ENCODE data around the gene CACNA2D2.

Gene CACNA2D2

DNA sequence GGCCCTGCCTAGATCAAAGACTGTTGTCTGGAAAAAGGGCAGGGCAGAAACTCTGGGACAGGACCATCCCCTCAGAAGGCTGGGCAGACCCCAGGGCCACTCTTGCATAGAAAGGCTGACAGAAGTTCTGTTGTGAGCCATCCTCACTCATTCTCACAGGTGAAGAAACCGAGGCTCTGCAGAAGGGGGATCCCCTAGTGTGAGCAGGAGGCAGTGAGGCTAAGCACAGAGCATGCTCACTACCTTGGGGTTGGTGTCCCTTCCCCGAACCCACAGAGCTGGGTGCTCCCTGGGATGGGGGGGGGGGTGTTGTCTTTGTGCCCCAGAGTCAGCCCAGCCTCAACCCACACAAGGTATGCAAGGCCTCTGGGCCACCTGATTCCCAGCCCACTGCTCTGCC lies 93.2 kb downstream of the CACNA2D2 start:
- Histone ChIP-seq H3K4me1 (ENCODE audit: control insufficient read depth in 5 of 5, insufficient read depth in 5 of 5, low read length in 5 of 5) (no peaks in the 10 kb centered on the region), H3K27me3 (ENCODE audit: control insufficient read depth in 5 of 5, insufficient read depth in 4 of 5, low read length in 5 of 5) (peaks cover 0 to 3% (median 0%) of the 10 kb centered on the region in 5 donors), H3K36me3 (ENCODE audit: control insufficient read depth in 5 of 5, insufficient read depth in 5 of 5, low read length in 5 of 5) (no peaks in the 10 kb centered on the region), H3K27ac (ENCODE audit: low read depth, low read length) (no peak overlapping the region), H3K4me3 (ENCODE audit: low read depth in 1 of 5, low read length in 5 of 5) (no peak overlapping the region), H3K9ac (ENCODE audit: low read length in 5 of 5) (no peak overlapping the region), H3K9me3 (ENCODE audit: control insufficient read depth in 5 of 5, low read length in 5 of 5) (no peaks in the 10 kb centered on the region)

DNA sequence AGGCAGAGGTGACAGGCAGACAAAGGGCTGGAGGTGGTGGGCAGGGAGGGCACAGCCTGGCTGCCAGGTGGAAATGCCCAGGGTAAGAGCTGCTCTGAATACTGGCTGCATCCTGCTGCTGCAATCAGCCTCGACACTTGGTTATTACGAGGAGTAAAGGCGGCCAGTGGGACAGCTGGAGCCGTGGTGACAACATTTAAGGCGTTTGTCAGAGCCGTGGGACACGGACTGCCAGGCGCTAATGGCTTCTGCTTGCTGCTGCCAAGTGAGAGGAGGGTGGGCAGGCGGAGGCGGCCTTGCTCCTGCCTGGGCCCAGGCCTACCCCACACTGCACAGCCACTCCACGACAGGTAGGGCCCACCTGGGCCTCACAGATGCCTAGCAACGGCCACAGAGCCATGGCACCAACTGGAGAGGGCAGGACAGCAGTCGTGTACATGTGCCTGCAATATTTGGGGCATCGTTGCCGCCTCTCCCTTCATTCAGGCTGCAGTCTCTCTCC lies 94.9 kb downstream of the CACNA2D2 start:
- H3K4me3 ChIP-seq (ENCODE audit: low read depth in 1 of 5, low read length in 5 of 5): no peak overlapping the region
- H3K27ac ChIP-seq (ENCODE audit: low read depth, low read length): no peak overlapping the region
- H3K4me1 ChIP-seq (ENCODE audit: control insufficient read depth in 5 of 5, insufficient read depth in 5 of 5, low read length in 5 of 5): no peaks in the 10 kb centered on the region
- H3K9ac ChIP-seq (ENCODE audit: low read length in 5 of 5): no peak overlapping the region
- peaks cover 0 to 3% (median 0%) of the 10 kb centered on the region in 5 donors for H3K27me3 ChIP-seq (ENCODE audit: control insufficient read depth in 5 of 5, insufficient read depth in 4 of 5, low read length in 5 of 5)
- no peaks in the 10 kb centered on the region for H3K9me3 ChIP-seq (ENCODE audit: control insufficient read depth in 5 of 5, low read length in 5 of 5)
- no peaks in the 10 kb centered on the region for H3K36me3 ChIP-seq (ENCODE audit: control insufficient read depth in 5 of 5, insufficient read depth in 5 of 5, low read length in 5 of 5)

DNA sequence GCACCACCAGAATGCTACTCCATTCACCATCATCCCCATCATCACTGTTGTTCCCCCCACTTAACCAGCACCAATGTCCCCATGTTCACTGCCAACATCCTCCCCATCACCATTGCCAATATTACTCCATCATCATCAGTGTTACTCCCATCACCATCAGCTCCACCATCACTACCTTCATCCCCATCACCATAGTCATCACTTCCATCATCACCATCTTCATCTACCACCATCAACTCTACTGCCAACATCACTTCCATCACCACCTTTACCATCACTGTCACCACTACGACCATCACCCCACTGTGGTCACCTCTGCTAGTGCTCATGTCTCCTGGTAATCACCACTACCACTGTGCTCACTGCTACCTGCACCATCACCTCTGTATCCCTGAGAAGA lies 96.9 kb downstream of the CACNA2D2 start:
- Histone ChIP-seq H3K36me3 (ENCODE audit: control insufficient read depth in 5 of 5, insufficient read depth in 5 of 5, low read length in 5 of 5) (no peaks in the 10 kb centered on the region), H3K4me3 (ENCODE audit: low read depth in 1 of 5, low read length in 5 of 5) (no peak overlapping the region), H3K27me3 (ENCODE audit: control insufficient read depth in 5 of 5, insufficient read depth in 4 of 5, low read length in 5 of 5) (peaks cover 0 to 3% (median 0%) of the 10 kb centered on the region in 5 donors), H3K4me1 (ENCODE audit: control insufficient read depth in 5 of 5, insufficient read depth in 5 of 5, low read length in 5 of 5) (peaks cover 0 to 10% (median 7%) of the 10 kb centered on the region in 5 donors), H3K9ac (ENCODE audit: low read length in 5 of 5) (no peak overlapping the region), H3K9me3 (ENCODE audit: control insufficient read depth in 5 of 5, low read length in 5 of 5) (no peaks in the 10 kb centered on the region), H3K27ac (ENCODE audit: low read depth, low read length) (no peak overlapping the region)

DNA sequence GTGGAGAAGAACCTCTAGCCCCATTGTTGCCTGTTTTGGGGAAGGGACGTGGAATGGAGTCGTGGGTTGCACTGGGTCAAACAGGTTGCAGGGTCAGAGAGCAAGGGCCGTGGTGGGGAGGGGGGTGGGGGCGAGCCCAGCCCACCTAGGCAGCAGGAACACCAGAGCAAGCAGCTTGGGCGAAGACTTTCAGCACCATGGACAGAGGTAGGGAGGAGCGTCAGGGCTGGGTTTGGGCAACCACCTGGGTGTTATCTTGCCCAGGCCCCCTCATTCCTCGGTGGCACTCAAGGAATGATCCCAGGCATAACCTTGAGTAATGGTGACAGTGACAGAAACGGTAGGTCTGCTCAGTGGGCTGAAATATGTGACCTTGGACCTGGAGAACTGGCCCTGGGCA lies 98.2 kb downstream of the CACNA2D2 start:
- no peak overlapping the region for H3K27ac ChIP-seq (ENCODE audit: low read depth, low read length)
- no peak overlapping the region for H3K9ac ChIP-seq (ENCODE audit: low read length in 5 of 5)
- peaks cover 0 to 18% (median 14%) of the 10 kb centered on the region in 5 donors for H3K4me1 ChIP-seq (ENCODE audit: control insufficient read depth in 5 of 5, insufficient read depth in 5 of 5, low read length in 5 of 5)
- peaks cover 0 to 3% (median 0%) of the 10 kb centered on the region in 5 donors for H3K27me3 ChIP-seq (ENCODE audit: control insufficient read depth in 5 of 5, insufficient read depth in 4 of 5, low read length in 5 of 5)
- H3K9me3 ChIP-seq (ENCODE audit: control insufficient read depth in 5 of 5, low read length in 5 of 5): no peaks in the 10 kb centered on the region
- H3K36me3 ChIP-seq (ENCODE audit: control insufficient read depth in 5 of 5, insufficient read depth in 5 of 5, low read length in 5 of 5): no peaks in the 10 kb centered on the region
- no peak overlapping the region for H3K4me3 ChIP-seq (ENCODE audit: low read depth in 1 of 5, low read length in 5 of 5)

DNA sequence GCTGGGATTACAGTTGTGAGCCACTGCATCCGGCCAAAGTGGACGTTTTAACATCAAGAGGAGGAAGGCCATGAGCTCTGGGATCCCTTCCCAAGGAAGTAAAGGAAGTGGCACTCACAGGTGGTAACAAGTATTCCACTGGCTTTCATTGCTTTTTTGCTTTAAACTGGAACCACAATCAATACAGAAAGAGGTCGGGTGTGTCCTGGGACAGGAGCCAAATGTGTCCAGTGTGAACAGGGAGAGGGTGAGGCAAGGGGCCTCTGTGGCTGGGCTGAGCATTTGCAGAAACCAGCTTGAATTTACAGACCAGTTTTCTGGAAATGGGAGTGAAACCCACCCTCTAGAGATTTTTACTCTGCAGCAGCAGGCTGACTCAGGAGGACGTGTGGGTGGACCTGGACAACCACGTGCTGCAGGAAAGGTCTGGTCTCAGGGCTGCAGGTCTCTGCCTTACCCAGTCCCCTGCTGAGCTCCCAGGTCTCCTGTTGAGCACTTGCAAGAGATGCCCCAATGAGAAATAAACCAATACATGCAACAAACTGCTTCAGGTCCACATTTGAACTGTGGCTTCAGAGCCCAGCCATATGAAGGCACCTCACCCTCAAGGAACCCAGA lies 101.3 kb downstream of the CACNA2D2 start:
- H3K27ac ChIP-seq (ENCODE audit: low read depth, low read length): no peak overlapping the region
- no peak overlapping the region for H3K9ac ChIP-seq (ENCODE audit: low read length in 5 of 5)
- no peak overlapping the region for H3K4me3 ChIP-seq (ENCODE audit: low read depth in 1 of 5, low read length in 5 of 5)
- H3K36me3 ChIP-seq (ENCODE audit: control insufficient read depth in 5 of 5, insufficient read depth in 5 of 5, low read length in 5 of 5): no peaks in the 10 kb centered on the region
- peaks cover 0 to 18% (median 14%) of the 10 kb centered on the region in 5 donors for H3K4me1 ChIP-seq (ENCODE audit: control insufficient read depth in 5 of 5, insufficient read depth in 5 of 5, low read length in 5 of 5)
- no peaks in the 10 kb centered on the region for H3K27me3 ChIP-seq (ENCODE audit: control insufficient read depth in 5 of 5, insufficient read depth in 4 of 5, low read length in 5 of 5)
- no peaks in the 10 kb centered on the region for H3K9me3 ChIP-seq (ENCODE audit: control insufficient read depth in 5 of 5, low read length in 5 of 5)

DNA sequence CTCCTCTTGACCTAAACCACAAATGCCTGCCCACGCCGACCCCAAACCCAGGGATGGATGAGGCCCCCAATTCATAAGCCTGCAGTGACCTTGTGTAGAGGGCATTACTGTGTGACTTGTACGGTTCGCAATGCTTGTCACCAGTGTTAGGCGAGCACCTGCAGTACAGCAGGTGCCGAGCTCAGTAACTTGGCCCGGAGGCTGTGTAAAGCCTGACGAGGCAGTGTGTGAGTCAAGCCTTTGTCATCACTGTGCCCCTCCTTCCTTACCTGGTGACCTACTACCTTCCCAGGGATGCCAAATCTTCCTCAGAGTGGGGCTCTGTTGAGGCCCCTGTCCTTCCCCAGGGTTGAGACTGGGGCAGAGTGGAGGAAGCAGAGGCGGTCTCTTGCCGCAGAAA lies 106.9 kb downstream of the CACNA2D2 start:
- no peak overlapping the region for H3K27ac ChIP-seq (ENCODE audit: low read depth, low read length)
- H3K9me3 ChIP-seq (ENCODE audit: control insufficient read depth in 5 of 5, low read length in 5 of 5): no peaks in the 10 kb centered on the region
- H3K36me3 ChIP-seq (ENCODE audit: control insufficient read depth in 5 of 5, insufficient read depth in 5 of 5, low read length in 5 of 5): no peaks in the 10 kb centered on the region
- no peak overlapping the region for H3K9ac ChIP-seq (ENCODE audit: low read length in 5 of 5)
- no peaks in the 10 kb centered on the region for H3K27me3 ChIP-seq (ENCODE audit: control insufficient read depth in 5 of 5, insufficient read depth in 4 of 5, low read length in 5 of 5)
- no peak overlapping the region for H3K4me3 ChIP-seq (ENCODE audit: low read depth in 1 of 5, low read length in 5 of 5)
- H3K4me1 ChIP-seq (ENCODE audit: control insufficient read depth in 5 of 5, insufficient read depth in 5 of 5, low read length in 5 of 5): peaks cover 0 to 22% (median 7%) of the 10 kb centered on the region in 5 donors

DNA sequence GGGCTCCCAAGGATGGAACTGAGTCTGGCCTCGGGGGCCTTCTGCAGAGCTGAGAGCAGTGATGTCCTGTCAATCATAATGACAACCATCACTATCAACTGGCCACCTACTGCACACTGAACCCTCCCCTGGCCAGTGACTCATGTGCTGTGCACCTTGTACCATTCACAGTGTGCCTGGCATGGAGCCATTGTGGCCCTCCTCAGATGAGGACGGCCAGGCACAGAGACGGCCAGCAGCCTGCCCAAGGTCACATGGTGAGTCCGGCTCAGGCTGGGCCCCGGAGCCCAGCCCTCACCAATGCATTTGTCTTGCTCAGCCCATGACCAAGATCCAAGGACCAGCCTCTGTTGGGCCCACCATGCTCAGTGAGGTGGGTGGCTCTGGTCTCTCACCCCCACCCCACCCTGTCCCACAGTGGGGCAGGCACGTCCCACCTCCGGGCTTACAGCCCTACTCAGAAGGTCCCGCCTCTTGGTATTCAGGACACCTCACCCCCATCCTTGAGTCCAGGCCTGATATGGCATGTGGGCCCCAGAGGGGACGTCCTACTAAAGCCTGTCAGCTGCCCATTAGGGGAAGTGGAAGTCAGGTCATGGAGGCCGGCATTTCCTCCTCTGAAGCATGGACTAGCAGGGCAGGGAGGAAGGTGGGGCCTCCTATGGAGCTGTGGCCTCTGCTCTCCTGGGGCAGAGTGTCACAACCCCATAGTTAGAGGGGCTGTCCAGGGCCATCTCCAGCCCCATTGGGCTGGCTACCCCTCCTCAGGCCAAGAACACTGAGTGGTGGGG lies 108.2 kb downstream of the CACNA2D2 start:
- no peak overlapping the region for H3K27ac ChIP-seq (ENCODE audit: low read depth, low read length)
- H3K9ac ChIP-seq (ENCODE audit: low read length in 5 of 5): no peak overlapping the region
- H3K27me3 ChIP-seq (ENCODE audit: control insufficient read depth in 5 of 5, insufficient read depth in 4 of 5, low read length in 5 of 5): no peaks in the 10 kb centered on the region
- H3K4me1 ChIP-seq (ENCODE audit: control insufficient read depth in 5 of 5, insufficient read depth in 5 of 5, low read length in 5 of 5): peaks cover 0 to 24% (median 12%) of the 10 kb centered on the region in 5 donors
- no peaks in the 10 kb centered on the region for H3K36me3 ChIP-seq (ENCODE audit: control insufficient read depth in 5 of 5, insufficient read depth in 5 of 5, low read length in 5 of 5)
- H3K4me3 ChIP-seq (ENCODE audit: low read depth in 1 of 5, low read length in 5 of 5): no peak overlapping the region
- no peaks in the 10 kb centered on the region for H3K9me3 ChIP-seq (ENCODE audit: control insufficient read depth in 5 of 5, low read length in 5 of 5)

DNA sequence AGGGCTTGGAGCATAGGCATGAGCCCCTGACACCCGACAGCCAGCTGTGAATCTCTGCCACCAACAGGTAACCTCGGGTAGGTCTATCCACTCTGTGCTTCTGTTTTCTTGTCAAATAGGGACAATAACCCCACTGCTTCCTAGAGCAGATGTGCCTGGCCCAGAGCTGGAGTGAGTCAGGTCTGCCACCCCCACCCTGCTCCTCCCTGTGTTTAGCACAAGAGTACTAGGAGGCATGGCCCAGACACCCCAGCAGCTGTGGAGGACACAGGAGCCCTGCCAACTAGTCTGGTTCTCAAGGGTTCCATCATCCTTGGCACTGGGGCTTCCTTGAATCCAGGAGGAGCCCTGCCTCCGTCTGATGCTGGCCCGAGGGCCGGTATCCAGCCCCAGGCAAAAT lies 110.4 kb downstream of the CACNA2D2 start:
- H3K4me3 ChIP-seq (ENCODE audit: low read depth in 1 of 5, low read length in 5 of 5): no peak overlapping the region
- H3K9ac ChIP-seq (ENCODE audit: low read length in 5 of 5): no peak overlapping the region
- no peaks in the 10 kb centered on the region for H3K9me3 ChIP-seq (ENCODE audit: control insufficient read depth in 5 of 5, low read length in 5 of 5)
- no peaks in the 10 kb centered on the region for H3K27me3 ChIP-seq (ENCODE audit: control insufficient read depth in 5 of 5, insufficient read depth in 4 of 5, low read length in 5 of 5)
- no peak overlapping the region for H3K27ac ChIP-seq (ENCODE audit: low read depth, low read length)
- peaks cover 0 to 24% (median 12%) of the 10 kb centered on the region in 5 donors for H3K4me1 ChIP-seq (ENCODE audit: control insufficient read depth in 5 of 5, insufficient read depth in 5 of 5, low read length in 5 of 5)
- H3K36me3 ChIP-seq (ENCODE audit: control insufficient read depth in 5 of 5, insufficient read depth in 5 of 5, low read length in 5 of 5): no peaks in the 10 kb centered on the region

DNA sequence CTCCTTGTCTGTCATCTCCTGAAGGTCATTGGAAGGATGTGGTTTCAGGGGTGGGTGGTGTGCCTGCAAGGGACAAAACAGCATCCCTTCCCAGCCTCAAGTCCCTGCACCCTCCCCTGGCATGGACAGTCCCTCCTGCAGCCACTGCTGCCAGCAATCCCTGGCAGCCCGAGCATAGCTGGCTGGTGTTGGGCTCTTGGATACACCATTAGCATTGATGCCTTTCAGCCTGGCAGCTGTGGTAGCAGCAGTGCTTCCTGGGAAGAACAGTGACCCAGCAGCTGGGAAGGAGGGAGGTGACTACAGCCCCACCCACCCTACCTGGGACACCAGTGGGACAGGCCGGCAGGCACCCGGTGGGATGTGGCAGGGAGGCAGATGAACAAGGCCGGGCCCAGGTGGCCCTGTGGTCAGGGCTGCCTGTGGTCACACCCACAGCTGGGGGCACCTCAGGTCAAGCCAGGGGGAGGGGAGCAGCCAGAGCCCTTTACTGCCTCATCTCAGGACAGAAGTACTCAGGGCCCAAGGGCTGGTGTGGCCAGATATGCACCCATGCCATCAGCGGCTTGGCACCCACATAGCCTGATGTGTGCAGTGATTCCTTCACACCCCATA lies 111.2 kb downstream of the CACNA2D2 start:
- H3K9me3 ChIP-seq (ENCODE audit: control insufficient read depth in 5 of 5, low read length in 5 of 5): no peaks in the 10 kb centered on the region
- H3K9ac ChIP-seq (ENCODE audit: low read length in 5 of 5): no peak overlapping the region
- H3K36me3 ChIP-seq (ENCODE audit: control insufficient read depth in 5 of 5, insufficient read depth in 5 of 5, low read length in 5 of 5): no peaks in the 10 kb centered on the region
- H3K4me1 ChIP-seq (ENCODE audit: control insufficient read depth in 5 of 5, insufficient read depth in 5 of 5, low read length in 5 of 5): peaks cover 0 to 24% (median 12%) of the 10 kb centered on the region in 5 donors
- no peak overlapping the region for H3K4me3 ChIP-seq (ENCODE audit: low read depth in 1 of 5, low read length in 5 of 5)
- no peak overlapping the region for H3K27ac ChIP-seq (ENCODE audit: low read depth, low read length)
- H3K27me3 ChIP-seq (ENCODE audit: control insufficient read depth in 5 of 5, insufficient read depth in 4 of 5, low read length in 5 of 5): no peaks in the 10 kb centered on the region
